HepG2 (cell line): Measurements from ENCODE around the gene RUNDC1. TPM values are rescaled to one million over a fixed set of nuclear protein-coding genes. Genes with fewer than 3 reads are reported as not detected.
A peak's percentile ranks its signal among the peaks of the same experiment; 100 is the strongest.

Experiments
- ATAC-seq: fragments of 200-7000 bp; cut with Tn5 transposase; 3 replicates; pipeline ENCODE4 v1.9.1; 2020; ENCODE audit warnings: mild to moderate bottlenecking, moderate library complexity
- Bru-seq: library from RNA; stranded (reverse); fragments of 400-500 nt; gene quantifications from one replicate; lab custom pipeline; 2021; lab: Mats Ljungman, UMichigan
- BruChase-seq, 2 experiments: library from RNA; stranded (reverse); fragments of 400-500 nt; gene quantifications; one replicate each; lab custom pipeline; 2021; lab: Mats Ljungman, UMichigan
- BruUV-seq: library from RNA; stranded (reverse); fragments of 400-500 nt; replicated peaks from 2 replicates; lab custom pipeline; 2021; lab: Mats Ljungman, UMichigan
- CTCF ChIA-PET: fragments of 300-600 bp; formaldehyde crosslinking; extraction: SDS; loops from one replicate; lab custom pipeline; 2021; ENCODE audit warnings: low total read pairs, inconsistent platforms, low intra/inter-chr PET ratio; lab: Yijun Ruan, JAX
- POLR2A ChIA-PET: fragments of 350-600 bp; sonication (Branson Sonifier 250); formaldehyde crosslinking; loops from one replicate; lab custom pipeline; 2020; ENCODE audit warnings: antibody characterized with exemption, inconsistent platforms; lab: Yijun Ruan, JAX
- DNase-seq: peaks from one replicate; pipeline ENCODE4 v3.0.0-alpha.2; 2015; ENCODE audit warnings: low spot score
- FAIRE-seq: peaks from 3 replicates; lab custom pipeline; 2011; peaks lifted over from hg19 to GRCh38; lab: Jason Lieb, UNC
- H2AFZ ChIP-seq: one replicate; pipeline ENCODE4 v1.6.1; 2011; ENCODE audit warnings: low read length, inconsistent platforms
- H3K27ac ChIP-seq: fragments of 300-600 bp; 3 replicates; pipeline ENCODE4 v1.8.0; 2011; ENCODE audit warnings: mixed run types, mild to moderate bottlenecking, mixed read lengths, low read length, inconsistent platforms; ENCODE audit not compliant: insufficient read depth; ENCODE audit errors: extremely low read length
- H3K27me3 ChIP-seq, 2 experiments: fragments of 200-600 bp in 1 of 2; 2 replicates in 1 of 2; 3 replicates in 1 of 2; pipeline versions ENCODE4 v1.6.0 to v1.8.0; 2011; ENCODE audit warnings: low read length in 2 of 2, mild to moderate bottlenecking in 2 of 2, moderate library complexity in 2 of 2, inconsistent platforms in 1 of 2; ENCODE audit not compliant: insufficient read depth in 2 of 2, control insufficient read depth in 1 of 2
- H3K36me3 ChIP-seq, 2 experiments: fragments of 200-600 bp in 1 of 2; replicated peaks in 1 of 2; 2 replicates in 1 of 2; 3 replicates in 1 of 2; pipeline versions ENCODE4 v1.5.1 to v1.8.0; 2011; ENCODE audit warnings: low read length in 2 of 2, inconsistent platforms in 1 of 2; ENCODE audit not compliant: insufficient read depth in 2 of 2, control insufficient read depth in 1 of 2
- H3K4me1 ChIP-seq: 2 replicates; pipeline ENCODE4 v1.5.1; 2012; ENCODE audit warnings: low read length, inconsistent platforms; ENCODE audit not compliant: insufficient read depth
- H3K4me2 ChIP-seq: 2 replicates; pipeline ENCODE4 v1.6.0; 2011; ENCODE audit warnings: low read depth, low read length, inconsistent platforms
- H3K4me3 ChIP-seq, 3 experiments: fragments of 200-600 bp in 1 of 3; sonication (generic), shearing (Covaris generic) in 1 of 3; replicated peaks in 1 of 3; 2 replicates each; pipeline ENCODE4 v1.5.1; 2011 to 2016; ENCODE audit warnings: low read length in 3 of 3, inconsistent platforms in 2 of 3, low read depth in 2 of 3, mild to moderate bottlenecking in 2 of 3, control low read depth in 1 of 3, mixed read lengths in 1 of 3; ENCODE audit not compliant: insufficient read depth in 1 of 3
- H3K79me2 ChIP-seq: one replicate; pipeline ENCODE4 v1.6.1; 2011; ENCODE audit warnings: low read length, inconsistent platforms; ENCODE audit not compliant: insufficient read depth
- H3K9ac ChIP-seq: 2 replicates; pipeline ENCODE4 v1.6.0; 2011; ENCODE audit warnings: mild to moderate bottlenecking, low read depth, low read length, inconsistent platforms; ENCODE audit not compliant: insufficient read depth
- H3K9me3 ChIP-seq: 2 replicates; pipeline ENCODE4 v1.5.1; 2012; ENCODE audit warnings: mild to moderate bottlenecking, low read length
- H4K20me1 ChIP-seq: 2 replicates; pipeline ENCODE4 v1.6.0; 2011; ENCODE audit warnings: inconsistent platforms, mild to moderate bottlenecking, low read length, moderate library complexity; ENCODE audit not compliant: insufficient read depth
- CREB1 ChIP-seq, 2 experiments: fragments of 450-650 bp in 1 of 2; IDR thresholded peaks; 2 replicates each; pipeline ENCODE4 v1.6.1; 2016 to 2017; ENCODE audit warnings: control low read depth in 1 of 2, mild to moderate bottlenecking in 1 of 2, missing compliant biosample characterization in 1 of 2, missing genetic modification characterization in 1 of 2
- NFYB ChIP-seq: sonication (generic); formaldehyde crosslinking; IDR thresholded peaks from 2 replicates; pipeline ENCODE4 v1.4.0; 2020; ENCODE audit warnings: missing genetic modification reagents
- ZNF34 ChIP-seq: sonication (generic); formaldehyde crosslinking; IDR thresholded peaks from 2 replicates; pipeline ENCODE4 v1.4.0; 2020; ENCODE audit warnings: mild to moderate bottlenecking, missing genetic modification reagents, borderline replicate concordance
- ZNF614 ChIP-seq: IDR thresholded peaks from 2 replicates; pipeline ENCODE4 v1.6.1; 2018; ENCODE audit warnings: missing biosample characterization, missing genetic modification reagents, inconsistent platforms, borderline replicate concordance
- WGBS: methylation state at CpG from one replicate; pipeline ENCODE4 v1.1.6; 2017; ENCODE audit warnings: low lambda C conversion rate; 5-methylcytosine and 5-hydroxymethylcytosine counted together
- in situ Hi-C: cut with HindIII; loops from 2 replicates; pipeline ENCODE4 v1.10.0; 2017; ENCODE audit warnings: low pct_unique_long_range_greater_than_20kb; ENCODE audit not compliant: extremely low pct_ligation_motif_present
- intact Hi-C: fragments of 100-400 bp; cut with micrococcal nuclease; formaldehyde crosslinking; loops from one replicate; pipeline ENCODE4 v1.10.0; 2022; ENCODE audit not compliant: unreplicated experiment
- long read RNA-seq, 2 experiments: library from RNA in 1 of 2; library from polyadenylated mRNA in 1 of 2; stranded (forward) in 1 of 2; unstranded in 1 of 2; transcript quantifications; one replicate each; pipeline ENCODE4 v2.0.0, GENCODE V29; 2019 to 2022
- polyA minus RNA-seq, 3 experiments: library from RNA; depleted of rRNA, polyadenylated mRNA; stranded (reverse); fragments of >200 nt; gene quantifications; 2 replicates each; pipeline ENCODE4 v1.2.3, GENCODE V29; 2011; ENCODE audit warnings: low replicate concordance in 1 of 3
- polyA plus RNA-seq, 8 experiments: library from polyadenylated mRNA; depleted of rRNA in 3 of 8; stranded (reverse) in 7 of 8; unstranded in 1 of 8; fragments of >200 nt; fragmentation: Illumina TruSeq in 4 of 8; extraction: Trizol in 4 of 8; gene quantifications; 2 replicates each; pipeline versions ENCODE4 v1.2.1 to v1.2.3, GENCODE V29; 2011 to 2016; ENCODE audit warnings: low read depth in 4 of 8, missing spikeins in 1 of 8, mixed read lengths in 1 of 8; ENCODE audit not compliant: insufficient read depth in 1 of 8
- total RNA-seq, 5 experiments: library from RNA; depleted of rRNA; stranded (reverse); fragments of >200 nt; fragmentation: Illumina TruSeq; extraction: Trizol; gene quantifications; 2 replicates each; pipeline ENCODE4 v1.2.3, GENCODE V29; 2016; ENCODE audit warnings: low read depth in 1 of 5
- TF ChIP-seq, protein P1 (sequence below), 2 experiments: fragments of 450-650 bp in 1 of 2; sonication (generic) in 1 of 2; formaldehyde crosslinking; IDR thresholded peaks; 2 replicates each; pipeline versions ENCODE4 v1.5.0 to v1.8.0; 2020 to 2022; ENCODE audit warnings: mild to moderate bottlenecking in 1 of 2, missing genetic modification reagents in 1 of 2
- TF ChIP-seq, protein P2 (sequence below): sonication (generic); formaldehyde crosslinking; IDR thresholded peaks from 2 replicates; pipeline ENCODE4 v1.4.0; 2020; ENCODE audit warnings: mild to moderate bottlenecking, missing genetic modification reagents
- TF ChIP-seq, protein P3 (sequence below): IDR thresholded peaks from 2 replicates; pipeline ENCODE4 v1.6.1; 2016; ENCODE audit warnings: missing biosample characterization, missing genetic modification reagents, low read depth

RUNDC1 gene
- total RNA-seq (2016; rRNA removed; fragmentation: Illumina TruSeq; extraction: Trizol) (9.4 and 10.3 TPM in 2 replicates), polyA plus RNA-seq (2011; rRNA removed) (11.4 and 14.0 TPM in 2 replicates), polyA minus RNA-seq (2011; rRNA and poly(A)+ RNA removed; ENCODE audit: low replicate concordance) (23.4 and 27.0 TPM in 2 replicates), Bru-seq, nascent RNA (percentile 83 among the genes with signal in this experiment), BruChase-seq, experiment 1, labeled RNA remaining after a 6-hour chase (percentile 89 among the genes with signal in this experiment), BruChase-seq, experiment 2, labeled RNA remaining after a 2-hour chase (percentile 86 among the genes with signal in this experiment)
- 0.91 and 1.2 TPM in 2 replicates for total RNA-seq (2016; cell fraction: cytosol; rRNA removed; fragmentation: Illumina TruSeq; extraction: Trizol; ENCODE audit: low read depth)
- total RNA-seq (2016; cell fraction: insoluble cytoplasmic fraction; rRNA removed; fragmentation: Illumina TruSeq; extraction: Trizol): 8.5 and 10.4 TPM in 2 replicates
- total RNA-seq (2016; cell fraction: membrane; rRNA removed; fragmentation: Illumina TruSeq; extraction: Trizol): 4.6 and 5.0 TPM in 2 replicates
- total RNA-seq (2016; cell fraction: nucleus; rRNA removed; fragmentation: Illumina TruSeq; extraction: Trizol): 8.3 and 10.3 TPM in 2 replicates
- 5.1 and 5.2 TPM in 2 replicates for polyA plus RNA-seq (2011; cell fraction: cytosol; rRNA removed)
- 16.7 and 21.1 TPM in 2 replicates for polyA plus RNA-seq (2011; cell fraction: nucleus; rRNA removed)
- polyA plus RNA-seq (2012): 6.6 and 10.4 TPM in 2 replicates
- 0.78 and 0.85 TPM in 2 replicates for polyA plus RNA-seq (2016; cell fraction: cytosol; fragmentation: Illumina TruSeq; extraction: Trizol; ENCODE audit: low read depth)
- polyA plus RNA-seq (2016; cell fraction: insoluble cytoplasmic fraction; fragmentation: Illumina TruSeq; extraction: Trizol; ENCODE audit: low read depth): 7.7 and 8.6 TPM in 2 replicates
- polyA plus RNA-seq (2016; cell fraction: membrane; fragmentation: Illumina TruSeq; extraction: Trizol; ENCODE audit: low read depth): 2.0 and 2.1 TPM in 2 replicates
- polyA plus RNA-seq (2016; cell fraction: nucleus; fragmentation: Illumina TruSeq; extraction: Trizol; ENCODE audit: insufficient read depth, low read depth): 11.4 and 11.5 TPM in 2 replicates
- 5.7 and 6.1 TPM in 2 replicates for polyA minus RNA-seq (2011; cell fraction: cytosol; rRNA and poly(A)+ RNA removed)
- polyA minus RNA-seq (2011; cell fraction: nucleus; rRNA and poly(A)+ RNA removed): 17.3 and 20.8 TPM in 2 replicates
- long read RNA-seq, experiment 1, transcript RUNDC1-201 (5 exons, 3,828 nt): major isoform, 6 of 12 reads
- long read RNA-seq, experiment 1, partial matches to known transcripts: 2 of 12 reads
- long read RNA-seq, experiment 1, other reads (novel, unspliced or antisense): 4 of 12 reads
- long read RNA-seq, experiment 2, transcript RUNDC1-201 (5 exons, 3,828 nt): major isoform, 5 of 29 reads
- long read RNA-seq, experiment 2, partial matches to known transcripts: 2 of 29 reads
- long read RNA-seq, experiment 2, other reads (novel, unspliced or antisense): 22 of 29 reads

DNA sequence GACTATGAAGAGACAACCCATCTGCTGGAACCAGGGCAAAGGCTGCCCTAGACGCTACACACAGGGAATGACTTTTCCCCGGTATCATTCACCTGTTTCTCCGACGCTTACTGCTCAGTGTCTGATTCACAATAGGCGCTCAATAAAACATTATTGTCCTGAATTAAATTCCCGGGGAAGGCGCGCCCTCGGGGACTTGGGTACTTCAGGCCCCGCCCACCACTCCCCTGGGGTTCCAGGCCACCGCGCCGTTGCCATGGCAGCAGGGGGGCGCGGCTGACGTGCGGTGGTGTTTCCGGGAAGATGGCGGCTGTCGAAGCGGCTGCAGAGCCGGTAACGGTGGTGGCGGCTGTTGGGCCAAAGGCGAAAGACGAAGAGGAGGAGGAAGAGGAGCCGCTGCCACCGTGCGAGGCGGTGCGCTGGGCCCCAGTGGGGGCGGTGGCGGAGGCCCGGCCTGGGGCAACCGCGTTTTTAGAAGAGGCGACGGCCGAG is at the start of gene RUNDC1:
RUNDC1 (plus strand) TSS at position 292 of the 492 bp plus-strand sequence; CDS start at position 304, 12 bp downstream.
- ATAC-seq (peak; percentile 85), DNase-seq (peak; percentile 85), FAIRE-seq (no peak)
- ChIA-PET CTCF (interaction anchor here (1.1 kb wide), 1 partner anchor 17 kb away, joined by 3 read pairs; the partner anchor contains the start of gene RPL27), POLR2A (interaction anchor here (1.0 to 4.3 kb wide), 4 partner anchors 17 to 200 kb away, joined by 3 to 53 read pairs (median 4); partner anchors contain the start of genes CNTD1, COA3 and RPL27)
- Histone ChIP-seq H3K27ac (peak within 1 kb of the TSS; percentile 71), H3K4me3 (peak within 1 kb of the TSS; percentile 77 to 97 (median 91)), H2AFZ (peak within 1 kb of the TSS; percentile 59), H3K27me3 (peaks cover 0 to 3% of the 10 kb centered on the region in 2 experiments; a peak in 1 of 5 replicates), H3K4me1 (peaks cover 50% of the 10 kb centered on the region), H3K9me3 (no peaks in the 10 kb centered on the region), H3K36me3 (0 out of 5 replicates have a peak, but pooled peaks cover 0 to 8% of the 10 kb centered on the region in 2 experiments), H4K20me1 (no peaks in the 10 kb centered on the region), H3K4me2 (peak within 1 kb of the TSS; percentile 94), H3K79me2 (peaks cover 17% of the 10 kb centered on the region), H3K9ac (peak within 1 kb of the TSS; percentile 78)
- in situ Hi-C loops (loop anchor here (10.0 kb wide), 1 partner anchor 136 kb away; the partner anchor contains the start of gene AOC2), intact Hi-C loops (loop anchor here (2.0 to 5.0 kb wide), 2 partner anchors 18 to 138 kb away; partner anchors contain the start of genes AOC2 and RPL27)
- no TSS peak for BruUV-seq
- under 1% methylated on average over 28 of the region's 39 CpGs for WGBS
- TF ChIP-seq CREB1 (IDR thresholded peaks at IDR 0.05): peak; percentile 65; the same call in 1 of the 2 replicates
- peak; percentile 70 for TF ChIP-seq CREB1 (CRISPR knock-in tag; IDR thresholded peaks at IDR 0.05)
- TF ChIP-seq, protein P1, sequence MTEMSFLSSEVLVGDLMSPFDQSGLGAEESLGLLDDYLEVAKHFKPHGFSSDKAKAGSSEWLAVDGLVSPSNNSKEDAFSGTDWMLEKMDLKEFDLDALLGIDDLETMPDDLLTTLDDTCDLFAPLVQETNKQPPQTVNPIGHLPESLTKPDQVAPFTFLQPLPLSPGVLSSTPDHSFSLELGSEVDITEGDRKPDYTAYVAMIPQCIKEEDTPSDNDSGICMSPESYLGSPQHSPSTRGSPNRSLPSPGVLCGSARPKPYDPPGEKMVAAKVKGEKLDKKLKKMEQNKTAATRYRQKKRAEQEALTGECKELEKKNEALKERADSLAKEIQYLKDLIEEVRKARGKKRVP (CRISPR knock-in tag; IDR thresholded peaks at IDR 0.05): no peak
- TF ChIP-seq ZNF34 (CRISPR knock-in tag): peak; percentile 38; the same call in 1 of the 2 replicates
- TF ChIP-seq NFYB: no peak
- TF ChIP-seq ZNF614 (CRISPR knock-in tag): peak; percentile 43; the same call in 1 of the 2 replicates
- TF ChIP-seq, protein P2, sequence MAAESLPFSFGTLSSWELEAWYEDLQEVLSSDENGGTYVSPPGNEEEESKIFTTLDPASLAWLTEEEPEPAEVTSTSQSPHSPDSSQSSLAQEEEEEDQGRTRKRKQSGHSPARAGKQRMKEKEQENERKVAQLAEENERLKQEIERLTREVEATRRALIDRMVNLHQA (CRISPR knock-in tag): no peak
- TF ChIP-seq, protein P3, sequence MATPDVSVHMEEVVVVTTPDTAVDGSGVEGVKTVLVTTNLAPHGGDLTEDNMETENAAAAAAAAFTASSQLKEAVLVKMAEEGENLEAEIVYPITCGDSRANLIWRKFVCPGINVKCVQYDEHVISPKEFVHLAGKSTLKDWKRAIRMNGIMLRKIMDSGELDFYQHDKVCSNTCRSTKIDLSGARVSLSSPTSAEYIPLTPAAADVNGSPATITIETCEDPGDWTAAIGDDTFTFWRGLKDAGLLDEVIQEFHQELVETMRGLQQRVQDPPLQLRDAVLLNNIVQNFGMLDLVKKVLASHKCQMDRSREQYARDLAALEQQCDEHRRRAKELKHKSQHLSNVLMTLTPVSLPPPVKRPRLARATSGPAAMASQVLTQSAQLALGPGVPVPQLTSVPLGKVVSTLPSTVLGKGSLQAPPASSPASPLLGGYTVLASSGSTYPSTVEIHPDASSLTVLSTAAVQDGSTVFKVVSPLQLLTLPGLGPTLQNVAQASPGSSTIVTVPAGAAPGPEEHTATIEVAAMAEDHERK (CRISPR knock-in tag): peak; percentile 29; the same call in 1 of the 2 replicates
